A549 (cell line): ENCODE measurements around the gene TOGARAM2. TPM values are rescaled to one million over a fixed set of nuclear protein-coding genes. Genes with fewer than 3 reads are reported as not detected.

ENCODE experiments used
- ATAC-seq, 2 experiments: fragments of 200-7000 bp in 1 of 2; fragments of >200 bp in 1 of 2; cut with Nextera tagmentation in 1 of 2; cut with Tn5 transposase in 1 of 2; 3 replicates each; pipeline versions ENCODE4 v1.8.0 to v1.9.1; 2018 to 2020; ENCODE audit warnings: mild to moderate bottlenecking in 1 of 2, moderate library complexity in 1 of 2
- CTCF ChIA-PET: fragments of 300-600 bp; sonication (Branson Sonifier 250); formaldehyde crosslinking; extraction: SDS; loops from one replicate; lab custom pipeline; 2021; ENCODE audit warnings: antibody characterized with exemption, inconsistent platforms; lab: Yijun Ruan, JAX
- POLR2A ChIA-PET: fragments of 350-600 bp; formaldehyde crosslinking; extraction: SDS; loops from one replicate; lab custom pipeline; 2021; ENCODE audit warnings: antibody characterized with exemption, inconsistent platforms; lab: Yijun Ruan, JAX
- DNase-seq, 2 experiments: peaks; one replicate each; pipeline versions ENCODE4 v3.0.0 to v3.0.0-alpha.2; 2011 to 2016; ENCODE audit warnings: low read depth in 1 of 2, low spot score in 1 of 2
- FAIRE-seq: peaks from 2 replicates; lab custom pipeline; 2011; peaks lifted over from hg19 to GRCh38; lab: Jason Lieb, UNC
- H3K27ac ChIP-seq, 2 experiments: fragments of >200 bp; sonication (Bioruptor Twin); formaldehyde crosslinking; 3 replicates each; pipeline ENCODE4 v1.5.1; 2016 to 2017
- H3K4me1 ChIP-seq: fragments of >200 bp; sonication (Bioruptor Twin); formaldehyde crosslinking; 3 replicates; pipeline ENCODE4 v1.6.1; 2016
- H3K4me2 ChIP-seq: fragments of >200 bp; sonication (Bioruptor Twin); formaldehyde crosslinking; 3 replicates; pipeline ENCODE4 v1.6.1; 2016
- H3K4me3 ChIP-seq: fragments of >200 bp; sonication (Bioruptor Twin); formaldehyde crosslinking; 3 replicates; pipeline ENCODE4 v1.5.1; 2016
- H3K9me3 ChIP-seq: fragments of >200 bp; sonication (Bioruptor Twin); formaldehyde crosslinking; 3 replicates; pipeline ENCODE4 v1.6.1; 2016
- BCL3 ChIP-seq: fragments of >200 bp; sonication (Bioruptor Twin); formaldehyde crosslinking; IDR thresholded peaks from 3 replicates; pipeline ENCODE4 v1.6.1; 2016
- BHLHE40 ChIP-seq: IDR thresholded peaks from 2 replicates; pipeline ENCODE4 v1.6.1; 2012; ENCODE audit warnings: low read depth, low read length, inconsistent platforms
- CBX8 ChIP-seq: fragments of 200-600 bp; sonication (generic); IDR thresholded peaks from 2 replicates; pipeline ENCODE4 v1.6.1; 2016
- CHD2 ChIP-seq: fragments of 150-350 bp; IDR thresholded peaks from 2 replicates; pipeline ENCODE4 v1.6.1; 2014; ENCODE audit warnings: low read length; ENCODE audit not compliant: partially characterized antibody
- CHD4 ChIP-seq: fragments of 200-600 bp; sonication (generic); IDR thresholded peaks from 2 replicates; pipeline ENCODE4 v1.6.1; 2016; ENCODE audit warnings: antibody characterized with exemption, mild to moderate bottlenecking, borderline replicate concordance
- CTCF ChIP-seq: fragments of >200 bp; sonication (Bioruptor Twin); formaldehyde crosslinking; IDR thresholded peaks from 3 replicates; pipeline ENCODE4 v1.5.1; 2016
- EHMT2 ChIP-seq: fragments of 200-600 bp; sonication (generic); IDR thresholded peaks from 2 replicates; pipeline ENCODE4 v1.6.1; 2016; ENCODE audit warnings: antibody characterized with exemption, low read depth, mild to moderate bottlenecking, moderate library complexity
- EP300 ChIP-seq, 2 experiments: fragments of >200 bp; sonication (Bioruptor Twin); formaldehyde crosslinking; IDR thresholded peaks; 2 replicates in 1 of 2; 3 replicates in 1 of 2; pipeline ENCODE4 v1.6.1; 2016 to 2017
- ESRRA ChIP-seq: fragments of 150-350 bp; IDR thresholded peaks from 2 replicates; pipeline ENCODE4 v1.6.1; 2014; ENCODE audit warnings: mild to moderate bottlenecking, low read length, borderline replicate concordance
- FOSL2 ChIP-seq, 2 experiments: fragments of 450-650 bp in 1 of 2; fragments of >200 bp in 1 of 2; sonication (Bioruptor Twin) in 1 of 2; formaldehyde crosslinking; IDR thresholded peaks; 2 replicates each; pipeline versions ENCODE4 v1.5.0 to v1.6.1; 2016 to 2020; ENCODE audit warnings: mild to moderate bottlenecking in 1 of 2, moderate library complexity in 1 of 2
- FOXS1 ChIP-seq: fragments of 250-450 bp; sonication (Bioruptor Pico); IDR thresholded peaks from 2 replicates; pipeline ENCODE4 v1.5.0; 2020; ENCODE audit warnings: mild to moderate bottlenecking, moderate library complexity
- HES2 ChIP-seq: fragments of >200 bp; sonication (Bioruptor Twin); formaldehyde crosslinking; IDR thresholded peaks from 2 replicates; pipeline ENCODE4 v1.6.1; 2016
- HEYL ChIP-seq: fragments of 250-450 bp; sonication (Bioruptor Pico); IDR thresholded peaks from 2 replicates; pipeline ENCODE4 v1.8.0; 2021; ENCODE audit warnings: mild to moderate bottlenecking, moderate library complexity
- HOXB5 ChIP-seq: fragments of 250-450 bp; sonication (Bioruptor Pico); IDR thresholded peaks from 2 replicates; pipeline ENCODE4 v1.5.0; 2020; ENCODE audit warnings: mild to moderate bottlenecking, moderate library complexity
- JUN ChIP-seq, 2 experiments: fragments of >200 bp; sonication (Bioruptor Twin); formaldehyde crosslinking; IDR thresholded peaks; 2 replicates in 1 of 2; 3 replicates in 1 of 2; pipeline ENCODE4 v1.6.1; 2016 to 2017
- KDM5A ChIP-seq: fragments of 200-600 bp; sonication (generic); IDR thresholded peaks from 2 replicates; pipeline ENCODE4 v1.6.1; 2016; ENCODE audit warnings: antibody characterized with exemption, mild to moderate bottlenecking
- MAZ ChIP-seq: fragments of 150-350 bp; IDR thresholded peaks from 2 replicates; pipeline ENCODE4 v1.6.1; 2014; ENCODE audit warnings: antibody characterized with exemption, low read depth, low read length, borderline replicate concordance
- NR3C1 ChIP-seq: fragments of >200 bp; sonication (Bioruptor Twin); formaldehyde crosslinking; IDR thresholded peaks from 3 replicates; pipeline ENCODE4 v1.6.1; 2017
- POLR2A ChIP-seq: IDR thresholded peaks from 2 replicates; pipeline ENCODE4 v1.6.1; 2012; ENCODE audit warnings: mild to moderate bottlenecking, low read length
- RCOR1 ChIP-seq: fragments of 150-350 bp; IDR thresholded peaks from 2 replicates; pipeline ENCODE4 v1.6.1; 2014; ENCODE audit warnings: antibody characterized with exemption, low read length, low read depth
- RNF2 ChIP-seq: fragments of 200-600 bp; sonication (generic); IDR thresholded peaks from 2 replicates; pipeline ENCODE4 v1.6.1; 2016; ENCODE audit warnings: low read depth, mild to moderate bottlenecking, antibody characterized with exemption, moderate library complexity, borderline replicate concordance
- SREBF2 ChIP-seq: fragments of 450-650 bp; IDR thresholded peaks from 2 replicates; pipeline ENCODE4 v1.6.1; 2014; ENCODE audit warnings: mild to moderate bottlenecking, moderate library complexity
- TP53 ChIP-seq: fragments of 250-450 bp; sonication (Bioruptor Pico); IDR thresholded peaks from 2 replicates; pipeline ENCODE4 v1.5.0; 2021; ENCODE audit warnings: mild to moderate bottlenecking, moderate library complexity
- USF2 ChIP-seq: fragments of 450-650 bp; IDR thresholded peaks from 2 replicates; pipeline ENCODE4 v1.6.1; 2014; ENCODE audit warnings: antibody characterized with exemption
- ZNF302 ChIP-seq: fragments of 250-450 bp; sonication (Bioruptor Pico); IDR thresholded peaks from 2 replicates; pipeline ENCODE4 v1.9.0; 2021; ENCODE audit warnings: inconsistent platforms, mild to moderate bottlenecking, moderate library complexity
- ZSCAN20 ChIP-seq: fragments of 250-450 bp; sonication (Bioruptor Pico); IDR thresholded peaks from 2 replicates; pipeline ENCODE4 v1.8.0; 2022; ENCODE audit warnings: mild to moderate bottlenecking, moderate library complexity
- WGBS: methylation state at CpG from one replicate; pipeline ENCODE4 v1.1.6; 2017; ENCODE audit errors: missing lambda C conversion rate; 5-methylcytosine and 5-hydroxymethylcytosine counted together
- polyA plus RNA-seq, 4 experiments: library from polyadenylated mRNA; depleted of rRNA in 3 of 4; stranded (reverse); fragments of >200 nt; fragmentation: RNase III in 1 of 4; extraction: RNeasy Plus Mini Kit Qiagen cat#74134 plus additional on column Dnase treatment in 1 of 4; gene quantifications; 2 replicates in 3 of 4; 3 replicates in 1 of 4; pipeline ENCODE4 v1.2.3, GENCODE V29; 2011 to 2017

The TOGARAM2 gene
- polyA plus RNA-seq, 2 of the 4 experiments (the other 2 are of a cell fraction), result 0.14 to 0.35 TPM

- ATAC-seq (no peak), DNase-seq (no peak), FAIRE-seq (no peak)
- no peak overlapping the region for H3K27ac ChIP-seq
- no peak overlapping the region for H3K4me2 ChIP-seq
- no peak for TF ChIP-seq EHMT2
- no peak for TF ChIP-seq ZNF302 (CRISPR knock-in tag)
- no peak for TF ChIP-seq KDM5A
- TF ChIP-seq POLR2A, result no peak
- no peak for TF ChIP-seq BCL3
- TF ChIP-seq RNF2, result no peak
- TF ChIP-seq SREBF2, result no peak
- TF ChIP-seq HES2, result no peak
- TF ChIP-seq MAZ, result no peak
- TF ChIP-seq ESRRA, result no peak
- TF ChIP-seq CHD4, result no peak
- no peak for TF ChIP-seq TP53 (CRISPR knock-in tag)
- no peaks in the 10 kb centered on the region for H3K4me1 ChIP-seq
- H3K4me3 ChIP-seq, result no peak overlapping the region
- H3K9me3 ChIP-seq, result no peaks in the 10 kb centered on the region
- WGBS, result 86% methylated on average over 7 of the region's 7 CpGs
- ChIA-PET POLR2A (no interaction called here), CTCF (interaction anchor here (1.7 kb wide), 1 partner anchor 12 kb away, joined by 5 read pairs; no protein-coding TSS in a partner anchor)
Measured at GRCh38 chr2:29000481-29000880, 19.4 kb downstream of the TOGARAM2 start.

- ATAC-seq, result no peak
- TF ChIP-seq FOXS1 (CRISPR knock-in tag) (no peak), POLR2A (no peak), HEYL (CRISPR knock-in tag) (no peak), CBX8 (no peak), ZSCAN20 (CRISPR knock-in tag) (no peak), EP300 (IDR thresholded peaks at IDR 0.05) (no peak), RCOR1 (no peak), CHD2 (no peak)
- H3K4me3 ChIP-seq, result no peak overlapping the region
- H3K4me1 ChIP-seq, result no peaks in the 10 kb centered on the region
- no peak overlapping the region for H3K4me2 ChIP-seq
- H3K27ac ChIP-seq, result no peak overlapping the region
- FAIRE-seq, result no peak
- CTCF ChIA-PET, result interaction anchor here (1.7 kb wide), 1 partner anchor 11 kb away, joined by 5 read pairs; no protein-coding TSS in a partner anchor
- H3K9me3 ChIP-seq, result no peaks in the 10 kb centered on the region
- POLR2A ChIA-PET, result no interaction called here
- WGBS, result 67% methylated on average over 5 of the region's 5 CpGs
- no peak for DNase-seq
Measured at GRCh38 chr2:29000956-29001355, 19.9 kb downstream of the TOGARAM2 start.

GRCh38 chr2:29001806-29002205 lies 20.7 kb downstream of the TOGARAM2 start:
- CTCF ChIA-PET, result interaction anchor here (1.7 kb wide), 1 partner anchor 11 kb away, joined by 5 read pairs; no protein-coding TSS in a partner anchor
- no peak for FAIRE-seq

More at GRCh38 chr2:29001806-29002205, 20.7 kb downstream of the TOGARAM2 start:
- H3K4me3 ChIP-seq, result no peak overlapping the region
- H3K9me3 ChIP-seq, result no peaks in the 10 kb centered on the region
- no peak overlapping the region for H3K27ac ChIP-seq
- H3K4me1 ChIP-seq, result no peaks in the 10 kb centered on the region
- POLR2A ChIA-PET, result interaction anchor here (0.6 kb wide), 1 partner anchor 879 kb away, joined by 3 read pairs; no protein-coding TSS in a partner anchor
- H3K4me2 ChIP-seq, result no peak overlapping the region
- 75% methylated on average over 4 of the region's 4 CpGs for WGBS
- ATAC-seq, result no peak
- no peak for TF ChIP-seq POLR2A
- TF ChIP-seq ESRRA, result no peak
- TF ChIP-seq USF2, result no peak
- TF ChIP-seq NR3C1, result no peak
- TF ChIP-seq HEYL (CRISPR knock-in tag), result no peak
- TF ChIP-seq SREBF2, result no peak
- TF ChIP-seq JUN (IDR thresholded peaks at IDR 0.05), result no peak
- TF ChIP-seq CHD4, result no peak
- TF ChIP-seq FOSL2 (IDR thresholded peaks at IDR 0.05), result no peak
- no peak for TF ChIP-seq FOSL2 (CRISPR knock-in tag; IDR thresholded peaks at IDR 0.05)
- no peak for TF ChIP-seq CHD2
- no peak for TF ChIP-seq BHLHE40
- TF ChIP-seq CTCF, result no peak
- no peak for TF ChIP-seq HOXB5 (CRISPR knock-in tag)
- TF ChIP-seq ZNF302 (CRISPR knock-in tag), result no peak
- DNase-seq, result no peak
